ENCODE measurements around the gene PCP2.

Gene PCP2

GRCh38 chr19:7596211-7596937 lies 37.1 kb downstream of the PCP2 start:
- DNase-seq: no peak

- peak; percentile 49 for DNase-seq
Measured at GRCh38 chr19:7595466-7596133, 37.9 kb downstream of the PCP2 start, which contains the start of gene CAMSAP3. Gene CAMSAP3 (plus strand): TSS chr19:7595863. CDS start chr19:7596003, 140 bp downstream.

- no peak for DNase-seq
Measured at GRCh38 chr19:7590256-7590655, 43.3 kb downstream of the PCP2 start.

- DNase-seq: no peak
Measured at GRCh38 chr19:7589822-7590221, 43.7 kb downstream of the PCP2 start.

GRCh38 chr19:7582446-7582845 lies 51.1 kb downstream of the PCP2 start:
- no peak for DNase-seq
